Esophagus muscularis mucosa (tissue), 3 donors: ENCODE data around the gene DNAJC16.
"Not testable (repeated sequence)": the region's sequence is repeated elsewhere in the genome, so short reads cannot be mapped to it uniquely, and the experiment has no call there.

Experiments
- CTCF ChIP-seq, 3 experiments: fragments of 200-600 bp in 2 of 3; fragments of 450-650 bp in 1 of 3; sonication (generic) in 2 of 3; IDR thresholded peaks; one replicate each; pipeline ENCODE4 v1.5.1; 2017 to 2019; ENCODE audit warnings: antibody characterized with exemption in 3 of 3, mild to moderate bottlenecking in 2 of 3, moderate library complexity in 1 of 3
- EP300 ChIP-seq: sonication (generic); formaldehyde crosslinking; IDR thresholded peaks from one replicate; pipeline ENCODE4 v1.6.1; 2017; ENCODE audit warnings: antibody characterized with exemption

GRCh38 chr1:15521206-15521906 lies 5.3 kb upstream of the DNAJC16 start:
- TF ChIP-seq CTCF (IDR thresholded peaks at IDR 0.05); EP300: not testable (repeated sequence)
